Mucosa of gallbladder (tissue), 1 donor: ENCODE data around the gene TBC1D10A. TPM values are rescaled to one million over a fixed set of nuclear protein-coding genes. Genes with fewer than 3 reads are reported as not detected.

Source experiments
- DNase-seq: peaks from one replicate; pipeline ENCODE4 v3.0.0-alpha.2; 2020; ENCODE audit warnings: low spot score
- total RNA-seq: library from RNA; stranded (reverse); gene quantifications from one replicate; pipeline ENCODE4 v1.2.1, GENCODE V29; 2021
- donor health status: DM: no; HTN: no; CAD: no.

The TBC1D10A gene
- total RNA-seq, 1 donor from 2014 or later = 48.4 TPM

DNA sequence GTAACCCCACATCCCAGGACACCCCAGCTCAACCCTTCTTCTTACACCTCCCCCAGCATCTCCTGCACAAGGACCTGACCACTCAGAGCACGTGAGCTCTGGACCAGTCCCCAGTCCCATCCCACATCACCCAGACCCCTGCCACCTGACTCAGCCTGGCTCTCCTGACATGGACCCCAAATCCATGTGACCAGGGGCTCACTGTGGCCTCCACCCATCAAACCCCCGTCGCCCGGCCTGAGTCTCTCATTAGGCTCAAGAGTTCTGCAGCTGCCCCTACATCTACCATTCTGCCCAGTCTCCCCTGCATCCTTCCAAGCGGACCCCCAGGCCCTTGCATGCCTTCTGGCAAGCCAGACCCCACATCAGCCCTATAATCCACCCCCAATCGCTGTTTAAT lies 78.3 kb downstream of the TBC1D10A start:
- DNase-seq = no peak

DNA sequence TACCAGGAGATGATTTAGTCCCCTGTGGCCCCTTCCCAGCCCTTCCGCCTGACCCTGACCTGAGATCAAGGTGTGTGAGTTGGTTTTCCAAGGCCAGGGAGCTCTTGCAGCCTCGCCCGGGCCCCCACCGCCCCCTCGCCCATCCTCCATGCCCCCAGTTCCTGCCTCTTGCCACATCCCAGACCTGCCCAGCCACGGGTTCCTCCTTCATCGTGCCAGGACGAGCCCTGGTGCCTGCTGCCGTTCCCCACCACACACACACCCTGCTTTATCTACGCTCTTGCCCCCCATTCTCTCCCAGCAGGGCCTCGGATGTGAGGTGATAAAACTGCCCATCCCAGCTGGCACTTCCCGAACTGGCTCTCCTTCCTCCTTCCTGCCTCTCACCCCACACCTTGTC lies 78.8 kb downstream of the TBC1D10A start:
- DNase-seq = no peak

GRCh38 chr22:30247561-30247960 lies 79.2 kb downstream of the TBC1D10A start:
- DNase-seq = no peak

- DNase-seq = no peak
These were observed 79.8 kb downstream of the TBC1D10A start for GRCh38 chr22:30246814-30247376.

DNA sequence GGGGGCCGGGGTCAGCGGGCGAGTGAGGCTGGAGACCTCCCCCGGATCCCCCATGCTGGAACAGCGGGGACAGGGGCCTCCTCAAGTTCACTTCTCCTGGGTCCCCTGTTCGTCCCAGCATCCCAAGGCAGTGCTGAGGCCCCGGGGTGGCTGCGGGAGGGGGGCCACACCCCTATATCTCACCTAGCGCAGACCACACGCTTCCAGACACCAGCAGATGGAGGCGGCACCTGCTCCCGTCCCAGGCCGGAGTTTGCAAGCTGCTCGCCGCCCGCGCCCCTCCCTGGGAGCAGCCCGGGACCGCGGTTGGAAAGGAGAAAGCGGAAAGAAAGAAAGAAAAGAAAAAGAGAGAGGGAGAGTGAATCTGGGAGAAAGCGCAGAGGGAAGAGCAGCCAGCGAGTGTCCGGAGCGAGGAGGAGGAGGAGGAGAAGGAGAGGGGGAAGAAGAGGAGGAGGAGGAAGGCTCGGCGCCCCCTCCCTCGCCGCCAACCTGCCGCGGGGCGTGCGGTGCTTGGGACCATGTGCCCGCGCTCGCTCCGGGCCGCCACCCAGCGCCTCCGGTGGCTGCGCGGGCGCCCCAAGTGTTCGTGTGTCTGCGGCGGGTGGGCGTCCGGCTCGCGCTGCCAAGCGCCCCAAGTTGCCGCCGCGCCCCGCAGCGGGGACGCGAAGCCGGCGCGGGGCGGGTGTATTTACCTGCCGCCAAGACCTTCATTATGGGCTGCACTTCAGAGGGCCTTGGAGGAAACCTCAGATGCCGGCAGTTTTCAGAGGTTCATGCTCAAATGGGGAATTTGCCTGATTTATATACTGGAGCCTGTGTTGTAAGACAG lies 80.5 kb downstream of the TBC1D10A start, which contains the start of gene LIF:
Gene LIF (minus strand): TSS at position 775 of the 829 bp plus-strand sequence. CDS start 64 bp downstream, at position 711.
- no peak for DNase-seq

- DNase-seq = no peak
These were observed 81.4 kb downstream of the TBC1D10A start for GRCh38 chr22:30245181-30245984.

GRCh38 chr22:30244641-30245040 lies 82.1 kb downstream of the TBC1D10A start:
- DNase-seq = no peak

GRCh38 chr22:30244066-30244465 lies 82.7 kb downstream of the TBC1D10A start:
- DNase-seq = no peak

DNA sequence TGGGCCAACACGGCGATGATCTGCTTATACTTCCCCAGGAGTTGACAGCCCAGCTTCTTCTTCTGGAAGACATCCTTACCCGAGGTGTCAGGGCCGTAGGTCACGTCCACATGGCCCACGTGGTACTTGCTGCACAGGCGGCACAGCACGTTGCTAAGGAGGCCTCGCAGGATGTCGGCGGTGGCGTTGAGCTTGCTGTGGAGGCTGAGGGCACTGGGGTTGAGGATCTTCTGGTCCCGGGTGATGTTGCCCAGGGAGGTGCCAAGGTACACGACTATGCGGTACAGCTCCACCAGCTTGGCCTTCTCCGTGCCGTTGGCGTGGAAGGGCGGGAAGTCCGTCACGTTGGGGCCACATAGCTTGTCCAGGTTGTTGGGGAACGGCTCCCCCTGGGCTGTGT lies 83.1 kb downstream of the TBC1D10A start:
- DNase-seq = no peak

Other genes starting within 250 kb of the TBC1D10A start
- not detected for gene HORMAD2, start 246.5 kb downstream of the TBC1D10A start, total RNA-seq
- gene LIF, start 80.2 kb downstream of the TBC1D10A start, total RNA-seq = 17.8 TPM
- 4.7 TPM for gene OSM, start 60.1 kb downstream of the TBC1D10A start, total RNA-seq
- 19.1 TPM for gene CASTOR1, start 37.4 kb downstream of the TBC1D10A start, total RNA-seq
- gene SF3A1, start 30.0 kb upstream of the TBC1D10A start, total RNA-seq = 179 TPM
- 6.5 TPM for gene CCDC157, start 30.1 kb upstream of the TBC1D10A start, total RNA-seq
- gene RNF215, start 60.5 kb upstream of the TBC1D10A start, total RNA-seq = 31.2 TPM
- 35.4 TPM for gene SEC14L2, start 70.1 kb upstream of the TBC1D10A start, total RNA-seq
- 20.0 TPM for gene MTFP1, start 98.8 kb upstream of the TBC1D10A start, total RNA-seq
- not detected for gene SEC14L3, start 145.1 kb upstream of the TBC1D10A start, total RNA-seq
- gene SEC14L4, start 178.8 kb upstream of the TBC1D10A start, total RNA-seq = 0.20 TPM
- 6.0 TPM for gene SEC14L6, start 219.8 kb upstream of the TBC1D10A start, total RNA-seq
- gene GAL3ST1, start 247.7 kb upstream of the TBC1D10A start, total RNA-seq = 102 TPM